ENCODE measurements around the gene C1QTNF6. TPM values are rescaled to one million over a fixed set of nuclear protein-coding genes. Genes with fewer than 3 reads are reported as not detected.
"Not testable (repeated sequence)": the region's sequence is repeated elsewhere in the genome, so short reads cannot be mapped to it uniquely, and the experiment has no call there.

The C1QTNF6 gene
- total RNA-seq, 1 donor from 2014 or later = 6.0 TPM

GRCh38 chr22:37171662-37172061, 16.4 kb downstream of the C1QTNF6 start:
- no peak overlapping the region for H3K4me3 Mint-ChIP-seq (ENCODE audit: unreplicated experiment)
- no peak overlapping the region for H3K27ac ChIP-seq (ENCODE audit: low read depth, low read length)
- H4K20me1 ChIP-seq (ENCODE audit: insufficient read depth, low read length) = no peaks in the 10 kb centered on the region
- TF ChIP-seq CTCF (IDR thresholded peaks at IDR 0.05; ENCODE audit: insufficient read depth, low read depth, low read length) = no peak
- H3K79me2 ChIP-seq (ENCODE audit: insufficient read depth, low read length) = no peaks in the 10 kb centered on the region
- H3K9me3 ChIP-seq (ENCODE audit: insufficient read depth, low read depth, low read length) = no peaks in the 10 kb centered on the region
- no peak overlapping the region for H3K4me3 ChIP-seq (ENCODE audit: insufficient read depth, low read depth, low read length)
- peaks cover 5% of the 10 kb centered on the region for H3K9me3 Mint-ChIP-seq (ENCODE audit: unreplicated experiment)
- peaks cover 6% of the 10 kb centered on the region for H3K4me1 ChIP-seq (ENCODE audit: insufficient read depth, low read length)
- no peaks in the 10 kb centered on the region for H3K36me3 ChIP-seq (ENCODE audit: insufficient read depth, low read length)
- DNase-seq (ENCODE audit: low read depth) (no peak), FAIRE-seq (no peak)
- H3K27ac Mint-ChIP-seq (ENCODE audit: unreplicated experiment) = no peak overlapping the region
- H3K4me2 ChIP-seq (ENCODE audit: low read length) = no peak overlapping the region
- H3K27me3 Mint-ChIP-seq (ENCODE audit: low read depth, unreplicated experiment) = peaks cover 81% of the 10 kb centered on the region
- H3K4me1 Mint-ChIP-seq (ENCODE audit: low read depth, unreplicated experiment) = no peaks in the 10 kb centered on the region
- H3K36me3 Mint-ChIP-seq (ENCODE audit: low read depth, unreplicated experiment) = no peaks in the 10 kb centered on the region
- no peak overlapping the region for H3K9ac ChIP-seq (ENCODE audit: low read length)
- H2AFZ ChIP-seq (ENCODE audit: low read depth, low read length) = no peak overlapping the region
- no peaks in the 10 kb centered on the region for H3K27me3 ChIP-seq (ENCODE audit: insufficient read depth, low read length)

GRCh38 chr22:37170689-37171405, 17.2 kb downstream of the C1QTNF6 start:
- H3K9me3 Mint-ChIP-seq (ENCODE audit: unreplicated experiment); H3K36me3 Mint-ChIP-seq (ENCODE audit: low read depth, unreplicated experiment); H3K9me3 ChIP-seq (ENCODE audit: insufficient read depth, low read depth, low read length): not testable (repeated sequence)

GRCh38 chr22:37169947-37170688, 17.9 kb downstream of the C1QTNF6 start:
- no peaks in the 10 kb centered on the region for H3K27me3 ChIP-seq (ENCODE audit: insufficient read depth, low read length)
- no peaks in the 10 kb centered on the region for H3K79me2 ChIP-seq (ENCODE audit: insufficient read depth, low read length)
- TF ChIP-seq EZH2 (IDR thresholded peaks at IDR 0.05; ENCODE audit: insufficient read depth, low read length) = no peak
- TF ChIP-seq CTCF (IDR thresholded peaks at IDR 0.05; ENCODE audit: insufficient read depth, low read depth, low read length) = no peak
- no peak overlapping the region for H3K4me3 ChIP-seq (ENCODE audit: insufficient read depth, low read depth, low read length)
- DNase-seq (ENCODE audit: low read depth) (no peak), FAIRE-seq (no peak)
- H3K27ac ChIP-seq (ENCODE audit: low read depth, low read length) = no peak overlapping the region
- no peaks in the 10 kb centered on the region for H3K36me3 ChIP-seq (ENCODE audit: insufficient read depth, low read length)
- no peak overlapping the region for H3K4me2 ChIP-seq (ENCODE audit: low read length)
- H3K9ac ChIP-seq (ENCODE audit: low read length) = no peak overlapping the region
- H3K4me1 ChIP-seq (ENCODE audit: insufficient read depth, low read length) = no peaks in the 10 kb centered on the region
- peaks cover 5% of the 10 kb centered on the region for H3K9me3 Mint-ChIP-seq (ENCODE audit: unreplicated experiment)
- H2AFZ ChIP-seq (ENCODE audit: low read depth, low read length) = no peak overlapping the region
- H4K20me1 ChIP-seq (ENCODE audit: insufficient read depth, low read length) = no peaks in the 10 kb centered on the region
- H3K36me3 Mint-ChIP-seq (ENCODE audit: low read depth, unreplicated experiment) = no peaks in the 10 kb centered on the region
- H3K4me1 Mint-ChIP-seq (ENCODE audit: low read depth, unreplicated experiment) = no peaks in the 10 kb centered on the region
- peaks cover 67% of the 10 kb centered on the region for H3K27me3 Mint-ChIP-seq (ENCODE audit: low read depth, unreplicated experiment)
- H3K9me3 ChIP-seq (ENCODE audit: insufficient read depth, low read depth, low read length) = no peaks in the 10 kb centered on the region
- no peak overlapping the region for H3K4me3 Mint-ChIP-seq (ENCODE audit: unreplicated experiment)
- no peak overlapping the region for H3K27ac Mint-ChIP-seq (ENCODE audit: unreplicated experiment)

More at GRCh38 chr22:37170689-37171405, 17.2 kb downstream of the C1QTNF6 start:
- not testable (repeated sequence) for H3K27ac Mint-ChIP-seq (ENCODE audit: unreplicated experiment); H3K4me2 ChIP-seq (ENCODE audit: low read length); H2AFZ ChIP-seq (ENCODE audit: low read depth, low read length); H3K27ac ChIP-seq (ENCODE audit: low read depth, low read length); H3K9ac ChIP-seq (ENCODE audit: low read length); H4K20me1 ChIP-seq (ENCODE audit: insufficient read depth, low read length); H3K4me1 ChIP-seq (ENCODE audit: insufficient read depth, low read length); H3K4me3 Mint-ChIP-seq (ENCODE audit: unreplicated experiment); H3K27me3 ChIP-seq (ENCODE audit: insufficient read depth, low read length); FAIRE-seq; H3K36me3 ChIP-seq (ENCODE audit: insufficient read depth, low read length); H3K4me3 ChIP-seq (ENCODE audit: insufficient read depth, low read depth, low read length); DNase-seq (ENCODE audit: low read depth); H3K79me2 ChIP-seq (ENCODE audit: insufficient read depth, low read length); H3K4me1 Mint-ChIP-seq (ENCODE audit: low read depth, unreplicated experiment)
- peaks cover 74% of the 10 kb centered on the region for H3K27me3 Mint-ChIP-seq (ENCODE audit: low read depth, unreplicated experiment)

All from astrocyte (in vitro differentiated cells and primary cell).